Embryonic facial prominence (tissue), 1 donor: Measurements from ENCODE around the gene FATE1.

ENCODE experiments used
- DNase-seq: peaks from one replicate; pipeline ENCODE4 v3.0.0-alpha.2; 2016; ENCODE audit errors: extremely low spot score

Gene FATE1

GRCh38 chrX:151743651-151744470 is 28.0 kb downstream of the FATE1 start:
- DNase-seq: no peak

DNA sequence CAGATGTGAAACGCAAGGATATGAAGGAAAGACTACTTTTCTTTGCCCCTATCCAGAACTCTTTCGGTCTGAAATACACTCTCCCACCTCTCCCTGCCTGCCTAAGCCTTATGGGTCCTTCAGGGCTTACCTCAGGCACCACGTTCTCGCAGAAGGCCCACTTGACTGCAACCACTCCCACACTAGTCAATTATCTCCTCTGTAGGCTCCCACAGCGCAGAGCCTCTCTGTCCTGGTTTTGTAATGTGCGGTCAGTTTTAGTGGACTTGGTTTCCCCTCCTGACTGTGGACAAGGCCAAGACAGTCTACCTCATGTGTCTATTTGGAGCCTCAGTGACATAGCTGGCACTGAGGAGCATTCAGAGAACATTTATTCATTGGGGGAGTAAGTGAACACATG is 29.8 kb downstream of the FATE1 start:
- DNase-seq: no peak

- DNase-seq: no peak
Measured at GRCh38 chrX:151746502-151746901, 30.7 kb downstream of the FATE1 start.

DNA sequence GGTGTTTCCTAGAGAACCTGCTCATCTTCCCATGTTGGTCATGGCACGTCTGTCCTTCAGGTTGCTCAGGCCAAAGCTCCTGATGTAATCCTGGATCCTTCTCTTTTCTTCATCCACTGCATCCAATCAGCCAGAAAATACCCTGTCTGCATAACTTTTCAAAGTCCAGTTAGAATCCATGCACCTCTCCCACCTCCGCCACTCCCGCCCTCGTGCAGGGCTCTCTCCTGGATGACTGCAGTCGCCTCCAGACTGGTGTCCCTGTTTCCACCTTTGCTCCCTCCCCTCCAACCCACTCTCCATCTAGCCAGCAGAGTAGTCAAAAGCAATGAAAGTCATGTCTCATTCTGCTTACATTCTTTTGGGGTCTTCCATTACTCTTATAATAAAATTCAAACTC is 34.7 kb downstream of the FATE1 start:
- DNase-seq: no peak

DNA sequence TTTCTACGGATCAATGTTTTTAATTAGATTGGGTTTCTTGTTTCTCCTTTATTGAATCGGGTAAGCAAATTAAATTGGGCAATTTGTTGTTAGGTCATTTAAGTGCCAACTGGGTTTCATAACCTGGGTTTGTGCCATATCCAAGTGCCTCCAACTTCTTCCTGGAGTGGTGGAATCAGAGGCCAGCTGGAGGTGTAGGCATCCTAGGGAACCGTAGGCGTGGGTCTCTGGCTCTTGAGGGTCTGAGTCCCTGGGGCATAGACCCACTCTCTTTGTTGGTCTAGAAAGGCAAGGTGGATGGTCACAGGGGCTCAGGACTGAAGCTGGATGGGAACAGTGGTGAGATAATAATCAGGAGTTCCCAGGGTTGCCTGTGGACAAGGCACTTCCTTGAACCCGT is 37.0 kb downstream of the FATE1 start:
- no peak for DNase-seq

- DNase-seq: no peak
Measured at GRCh38 chrX:151753313-151754046, 37.6 kb downstream of the FATE1 start.

- no peak for DNase-seq
Measured at GRCh38 chrX:151754047-151754429, 38.2 kb downstream of the FATE1 start.

DNA sequence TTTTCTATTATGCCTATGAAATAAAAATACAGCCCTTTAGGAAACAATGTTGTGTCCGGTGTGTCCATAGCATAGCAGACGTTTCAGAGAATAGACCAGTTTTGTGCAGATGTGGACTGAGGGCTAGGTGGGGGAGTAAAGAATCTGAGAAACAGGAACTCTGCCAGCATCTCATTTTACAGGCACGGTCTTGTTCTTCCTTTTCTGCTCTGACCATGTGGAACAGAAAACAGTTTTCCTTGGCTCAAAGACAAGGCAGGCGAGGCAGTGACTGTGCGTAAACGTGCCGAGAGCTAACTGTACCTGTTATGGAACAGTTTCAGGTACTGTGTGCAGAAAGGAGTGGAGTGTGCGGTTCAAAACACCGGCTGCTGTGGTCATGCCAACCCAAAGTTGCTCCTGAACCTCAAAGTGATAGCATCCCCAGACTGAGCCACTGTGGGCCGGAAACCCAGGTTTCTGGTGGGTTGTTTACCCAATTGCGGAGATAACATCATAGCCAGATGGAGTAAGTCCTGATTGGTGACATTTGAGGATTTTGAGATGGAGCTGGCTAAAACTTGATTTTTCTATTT is 38.9 kb downstream of the FATE1 start:
- DNase-seq: peak; percentile 13

- DNase-seq: no peak
Measured at GRCh38 chrX:151759041-151759708, 43.3 kb downstream of the FATE1 start.

DNA sequence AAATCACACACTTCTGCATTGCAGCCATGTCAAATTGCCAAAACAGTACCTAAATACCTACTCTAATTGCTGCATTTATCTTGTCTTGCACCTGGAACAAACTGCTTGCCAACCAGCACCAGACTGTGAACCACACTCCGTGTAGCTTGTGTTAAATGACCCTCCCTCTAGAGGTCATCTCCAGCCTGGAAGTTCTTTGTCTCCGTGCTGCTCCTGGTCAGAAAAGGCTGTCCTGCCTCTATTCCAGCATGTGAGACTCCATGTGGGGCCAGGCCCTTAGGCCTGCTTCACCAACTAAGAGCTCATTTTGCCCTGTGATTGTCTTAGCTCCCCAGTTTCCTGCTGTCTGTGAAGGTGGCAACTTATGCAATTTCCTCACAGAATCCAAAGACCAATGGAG is 47.0 kb downstream of the FATE1 start:
- no peak for DNase-seq

DNA sequence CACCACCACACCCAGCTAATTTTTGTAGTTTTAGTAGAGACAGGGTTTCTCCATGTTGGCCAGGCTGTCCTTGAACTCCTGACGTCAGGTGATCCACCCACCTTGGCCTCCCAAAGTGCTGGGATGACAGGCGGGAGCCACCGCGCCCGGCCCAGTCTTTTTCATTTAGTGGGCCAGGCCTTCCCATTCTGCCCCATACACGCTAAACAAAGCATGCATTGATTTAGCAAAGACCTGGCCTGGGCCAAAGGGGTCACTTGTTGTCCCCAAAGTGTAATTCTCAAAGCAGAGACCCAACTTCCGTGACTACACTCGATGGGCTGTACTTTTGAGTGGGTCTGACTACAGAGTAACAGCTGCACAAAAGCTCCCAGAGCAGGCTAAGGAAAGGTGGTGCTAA is 47.9 kb downstream of the FATE1 start:
- DNase-seq: no peak

GRCh38 chrX:151765026-151765425 is 49.2 kb downstream of the FATE1 start:
- DNase-seq: no peak

GRCh38 chrX:151771726-151772125 is 55.9 kb downstream of the FATE1 start:
- no peak for DNase-seq
